SK-N-SH treated with all-trans-retinoic acid at 6 μM for 48 hours (cell line): ENCODE results near the gene FUT4.

ENCODE experiments used
- ARNTL ChIP-seq: fragments of 450-650 bp; formaldehyde crosslinking; IDR thresholded peaks from 2 replicates; pipeline ENCODE4 v1.5.0; 2020; ENCODE audit warnings: low read depth, mild to moderate bottlenecking, moderate library complexity, borderline replicate concordance
- BACH2 ChIP-seq: fragments of 250-450 bp; sonication (Bioruptor Pico); IDR thresholded peaks from 2 replicates; pipeline ENCODE4 v1.9.0; 2021; ENCODE audit warnings: mild to moderate bottlenecking, borderline replicate concordance
- CSDC2 ChIP-seq: fragments of 250-450 bp; sonication (Bioruptor Pico); IDR thresholded peaks from 2 replicates; pipeline ENCODE4 v1.5.0; 2020; ENCODE audit warnings: mild to moderate bottlenecking, moderate library complexity
- ESRRG ChIP-seq: fragments of 250-450 bp; sonication (Bioruptor Pico); IDR thresholded peaks from 2 replicates; pipeline ENCODE4 v1.6.1; 2021; ENCODE audit warnings: mild to moderate bottlenecking
- GLIS3 ChIP-seq: fragments of 250-450 bp; sonication (Bioruptor Pico); IDR thresholded peaks from 2 replicates; pipeline ENCODE4 v1.5.0; 2020; ENCODE audit warnings: mild to moderate bottlenecking, moderate library complexity
- TSHZ2 ChIP-seq: fragments of 250-450 bp; sonication (Bioruptor Pico); IDR thresholded peaks from 2 replicates; pipeline ENCODE4 v1.5.0; 2020; ENCODE audit warnings: mild to moderate bottlenecking, moderate library complexity
- ZFP3 ChIP-seq: fragments of 250-450 bp; sonication (Bioruptor Pico); IDR thresholded peaks from 2 replicates; pipeline ENCODE4 v1.5.0; 2020; ENCODE audit warnings: mild to moderate bottlenecking, moderate library complexity
- ZFP30 ChIP-seq: fragments of 450-650 bp; formaldehyde crosslinking; IDR thresholded peaks from 2 replicates; pipeline ENCODE4 v1.5.0; 2022; ENCODE audit warnings: mild to moderate bottlenecking, moderate library complexity
- ZNF70 ChIP-seq: fragments of 450-650 bp; formaldehyde crosslinking; IDR thresholded peaks from 2 replicates; pipeline ENCODE4 v1.5.0; 2020; ENCODE audit warnings: mild to moderate bottlenecking, moderate library complexity

GRCh38 chr11:94557992-94558391 is 14.3 kb downstream of the FUT4 start:
- TF ChIP-seq ZFP3 (no peak), ZFP30 (no peak), BACH2 (CRISPR knock-in tag) (no peak), TSHZ2 (CRISPR knock-in tag) (no peak), ARNTL (CRISPR knock-in tag) (no peak), ZNF70 (CRISPR knock-in tag) (no peak), ESRRG (CRISPR knock-in tag) (no peak), GLIS3 (CRISPR knock-in tag) (no peak), CSDC2 (CRISPR knock-in tag) (no peak)
